Central memory CD4-positive, alpha-beta T cell (primary cell): ENCODE data around the gene CDCP1.
"Not testable (repeated sequence)": the region's sequence is repeated elsewhere in the genome, so short reads cannot be mapped to it uniquely, and the experiment has no call there.

Experiments used
- DNase-seq: peaks from one replicate; pipeline ENCODE4 v3.0.0; 2022

Gene CDCP1

DNA sequence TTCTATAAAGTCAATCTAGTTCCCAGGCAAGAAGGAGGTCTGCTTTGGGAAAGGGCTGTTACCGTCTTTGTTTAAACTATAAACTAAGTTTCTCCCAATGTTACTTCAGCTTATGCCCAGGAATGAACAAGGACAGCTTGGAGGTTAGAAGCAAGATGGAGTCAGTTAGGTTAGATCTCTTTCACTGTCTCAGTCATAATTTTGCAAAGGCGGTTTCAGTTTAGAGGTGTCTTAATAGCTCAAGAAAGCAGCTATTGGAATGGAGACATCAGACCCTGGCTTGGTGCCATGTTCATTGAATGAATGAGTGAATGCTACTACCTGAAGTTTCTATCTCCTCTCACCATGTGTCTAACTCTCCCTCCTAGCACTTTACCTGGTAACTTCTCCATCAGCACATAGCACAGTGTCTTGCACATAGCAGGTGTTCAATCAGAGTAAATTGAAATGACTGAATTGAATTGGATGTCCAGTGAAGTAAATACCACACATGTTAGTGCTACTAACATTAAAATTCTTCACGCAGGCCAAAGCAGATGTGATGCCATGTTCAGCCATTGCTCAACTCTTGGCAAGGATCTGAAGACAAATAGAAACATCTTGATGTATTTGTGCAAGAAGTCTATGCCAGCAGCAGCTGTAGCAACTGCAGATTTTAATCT, 91.9 kb downstream of the CDCP1 start:
- no peak for DNase-seq

DNA sequence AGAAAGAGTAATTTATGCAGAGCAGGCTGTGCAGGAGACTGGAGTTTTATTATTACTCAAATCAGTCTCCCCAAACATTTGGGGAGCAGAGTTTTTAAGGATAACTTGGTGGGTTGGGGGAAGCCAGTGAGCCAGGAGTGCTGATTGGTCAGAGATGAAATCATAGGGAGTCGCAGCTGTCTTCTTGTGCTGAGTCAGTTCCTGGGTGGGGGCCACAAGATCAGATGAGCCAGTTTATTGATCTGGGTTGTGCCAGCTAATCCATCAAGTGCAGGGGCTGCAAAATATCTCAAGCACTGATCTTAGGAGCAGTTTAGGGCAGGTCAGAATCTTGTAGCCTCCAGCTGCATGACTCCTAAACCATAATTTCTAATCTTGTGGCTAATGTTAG, 92.4 kb downstream of the CDCP1 start:
- not testable (repeated sequence) for DNase-seq

DNA sequence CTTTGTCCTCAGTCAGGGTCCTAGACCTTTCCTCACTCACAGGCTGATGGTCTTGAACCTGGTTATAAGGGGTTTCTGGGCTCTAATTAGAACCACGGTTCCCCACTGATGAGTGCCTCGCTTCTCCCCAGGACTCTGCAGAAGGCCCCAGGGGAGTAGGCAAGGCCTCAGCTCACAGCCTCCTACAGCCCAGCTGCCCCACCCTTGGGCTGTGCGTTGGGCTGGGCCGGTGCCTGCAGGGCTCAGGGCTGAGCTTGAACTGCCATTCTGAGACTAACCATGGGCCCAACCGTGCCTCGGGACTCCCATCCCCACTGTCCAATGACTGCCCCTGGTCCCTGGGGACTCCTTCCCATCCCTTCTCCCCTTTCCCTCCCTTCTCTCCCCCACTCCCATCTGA, 94.5 kb downstream of the CDCP1 start:
- DNase-seq, result no peak

DNA sequence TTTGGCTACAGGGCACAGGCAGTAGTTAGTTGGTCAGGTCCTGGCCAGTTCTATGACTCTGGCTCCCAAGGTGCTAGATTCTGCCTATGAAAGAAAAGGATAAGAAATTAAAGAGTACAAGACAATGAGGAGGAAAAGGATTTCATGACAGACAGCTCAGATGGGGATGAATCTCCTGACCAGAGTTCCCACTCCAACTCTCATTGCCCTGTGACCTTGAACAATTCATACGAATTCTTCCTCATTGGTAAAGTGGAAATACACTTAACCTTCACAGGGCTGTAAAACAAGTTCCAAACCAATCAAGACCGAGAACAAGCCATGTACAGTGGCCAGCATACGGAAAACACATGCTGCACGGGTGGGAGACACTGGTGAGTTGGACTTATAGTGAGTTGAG, 96.4 kb downstream of the CDCP1 start:
- DNase-seq, result no peak

DNA sequence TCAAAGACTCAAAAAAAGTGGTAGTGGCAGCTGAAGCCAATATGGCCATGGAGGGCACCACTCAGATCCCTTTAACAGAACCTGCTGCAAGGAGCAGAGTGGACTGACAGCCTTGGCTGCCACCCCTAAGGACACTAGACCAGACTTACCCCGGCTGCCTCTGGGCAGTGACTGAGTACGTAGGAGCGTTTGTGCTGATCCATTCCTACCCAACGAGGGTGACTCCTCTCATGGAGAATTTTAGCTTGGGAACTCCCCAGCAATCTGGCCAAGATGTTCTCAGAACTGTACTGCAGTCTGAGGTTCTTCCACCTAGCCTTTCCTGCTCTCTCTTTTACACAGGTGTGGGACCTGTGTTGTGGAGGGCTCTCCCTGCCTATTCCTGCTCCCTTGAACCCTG, 97.9 kb downstream of the CDCP1 start:
- no peak for DNase-seq

DNA sequence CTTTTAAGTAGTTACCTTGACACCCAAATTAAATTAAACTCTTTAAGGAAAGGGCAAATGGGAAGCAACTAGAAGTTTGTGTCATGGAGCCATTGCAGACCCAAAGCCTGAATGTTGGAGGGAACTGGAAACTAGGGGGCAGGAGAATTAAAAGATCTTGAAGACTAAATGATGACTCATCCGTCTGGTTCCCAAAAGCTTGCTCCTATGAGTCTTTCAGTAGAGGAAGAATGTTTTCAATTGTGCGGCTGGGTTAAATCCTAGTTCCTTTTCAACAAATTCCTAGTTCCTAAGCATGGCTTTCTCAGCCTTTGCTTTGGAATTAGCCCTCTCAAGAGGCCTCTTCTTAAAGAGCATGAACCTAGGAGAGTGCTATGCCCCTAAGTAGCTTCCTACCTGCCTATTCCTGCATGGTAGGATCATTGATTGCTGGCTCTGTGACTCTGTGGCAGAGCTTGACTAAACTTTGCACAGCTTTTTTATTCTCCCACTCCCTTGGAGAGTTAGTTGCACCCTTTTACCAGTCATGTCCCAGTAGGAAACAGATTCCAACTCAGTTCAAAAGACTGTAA, 102.4 kb downstream of the CDCP1 start:
- no peak for DNase-seq

DNA sequence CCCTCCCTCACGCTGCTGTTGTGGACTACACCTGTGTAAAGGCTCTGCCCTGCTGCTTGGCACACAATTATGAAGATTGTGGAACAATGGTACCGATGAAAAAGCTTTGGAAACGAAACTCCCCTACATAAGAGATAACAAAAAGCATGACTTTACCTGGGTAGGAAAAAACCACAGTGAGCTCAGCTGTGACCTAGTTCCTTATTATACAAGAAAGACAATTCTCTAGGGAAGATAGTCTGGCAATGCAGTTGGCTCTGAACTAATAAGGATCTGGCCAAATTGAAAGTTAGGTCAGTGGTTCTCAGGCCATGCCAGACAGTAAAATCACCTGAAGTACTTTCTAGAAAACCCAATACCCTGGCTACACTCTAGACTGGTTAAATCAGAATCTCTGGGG, 104.0 kb downstream of the CDCP1 start:
- no peak for DNase-seq

DNA sequence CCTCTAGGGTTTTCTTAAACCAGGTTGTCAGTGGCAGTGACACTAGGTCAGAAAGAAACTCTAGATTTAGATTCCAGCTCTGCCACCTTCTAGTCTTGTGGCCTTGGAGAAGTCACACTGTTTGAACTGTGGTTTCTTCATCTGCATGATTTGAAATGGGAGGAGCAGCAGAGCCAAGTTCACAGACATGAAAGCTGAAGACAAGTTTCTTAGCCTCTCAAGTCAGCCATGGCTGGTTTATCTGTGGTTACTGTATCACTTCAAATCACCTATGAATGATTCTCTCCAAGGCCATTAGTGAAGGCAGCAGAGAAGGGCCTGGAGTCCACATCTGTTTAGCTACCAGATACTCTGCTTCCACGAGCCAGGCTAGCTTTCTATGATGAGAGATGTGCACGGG, 104.5 kb downstream of the CDCP1 start:
- no peak for DNase-seq

DNA sequence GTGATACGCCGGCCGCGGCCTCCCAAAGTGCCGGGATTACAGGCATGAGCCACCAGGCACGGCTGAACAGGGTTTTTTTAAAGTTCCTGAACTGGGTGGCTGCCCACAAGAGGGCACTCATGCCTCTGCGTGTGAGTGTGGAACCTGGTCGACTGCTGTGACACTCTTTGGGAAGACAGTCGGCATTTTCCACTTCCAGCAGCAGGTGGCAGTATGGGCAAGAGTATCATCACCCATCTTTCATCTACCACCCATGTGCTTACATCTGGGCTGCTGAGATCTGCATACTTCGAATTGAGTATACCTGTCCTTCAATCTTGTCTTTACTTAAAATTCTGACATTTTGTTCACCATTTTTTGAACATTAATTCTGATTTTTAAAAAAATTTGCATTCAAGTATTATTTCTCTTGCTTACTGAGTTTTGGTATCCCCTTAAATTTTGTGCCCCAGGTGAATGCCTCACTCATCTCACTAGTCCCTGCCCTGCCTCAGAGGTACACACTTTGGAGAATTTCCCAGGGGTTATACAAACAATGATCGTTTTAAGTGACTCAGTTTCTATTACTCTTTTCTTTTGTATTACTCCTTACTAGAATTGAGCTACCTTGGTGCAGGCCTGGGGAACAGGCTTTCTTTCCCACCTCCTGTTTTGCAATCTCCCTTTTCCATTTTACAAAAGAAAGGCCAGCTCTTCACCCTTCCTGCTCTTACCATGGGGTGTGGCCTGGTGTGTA, 108.3 kb downstream of the CDCP1 start:
- DNase-seq, result peak; percentile 89

DNA sequence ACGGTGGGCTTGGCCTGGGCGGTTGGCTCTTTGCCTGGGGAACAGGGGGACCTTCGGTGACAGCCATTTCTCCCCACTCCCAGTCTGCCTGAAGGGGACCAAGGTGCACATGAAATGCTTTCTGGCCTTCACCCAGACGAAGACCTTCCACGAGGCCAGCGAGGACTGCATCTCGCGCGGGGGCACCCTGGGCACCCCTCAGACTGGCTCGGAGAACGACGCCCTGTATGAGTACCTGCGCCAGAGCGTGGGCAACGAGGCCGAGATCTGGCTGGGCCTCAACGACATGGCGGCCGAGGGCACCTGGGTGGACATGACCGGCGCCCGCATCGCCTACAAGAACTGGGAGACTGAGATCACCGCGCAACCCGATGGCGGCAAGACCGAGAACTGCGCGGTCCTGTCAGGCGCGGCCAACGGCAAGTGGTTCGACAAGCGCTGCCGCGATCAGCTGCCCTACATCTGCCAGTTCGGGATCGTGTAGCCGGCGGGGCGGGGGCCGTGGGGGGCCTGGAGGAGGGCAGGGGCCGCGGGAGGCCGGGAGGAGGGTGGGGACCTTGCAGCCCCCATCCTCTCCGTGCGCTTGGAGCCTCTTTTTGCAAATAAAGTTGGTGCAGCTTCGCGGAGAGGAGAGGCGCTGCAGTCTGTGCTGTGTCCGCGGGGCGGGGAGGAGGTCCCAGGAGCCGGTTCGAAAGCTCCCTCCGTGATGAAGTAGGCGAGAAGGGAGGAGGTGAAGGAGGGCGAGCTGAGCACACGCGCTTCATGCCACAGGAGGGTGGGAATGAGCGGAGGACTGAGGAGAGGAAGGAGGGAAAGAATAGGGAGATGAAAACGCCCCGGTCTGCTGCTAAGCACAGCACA, 110.5 kb downstream of the CDCP1 start:
- no peak for DNase-seq

DNA sequence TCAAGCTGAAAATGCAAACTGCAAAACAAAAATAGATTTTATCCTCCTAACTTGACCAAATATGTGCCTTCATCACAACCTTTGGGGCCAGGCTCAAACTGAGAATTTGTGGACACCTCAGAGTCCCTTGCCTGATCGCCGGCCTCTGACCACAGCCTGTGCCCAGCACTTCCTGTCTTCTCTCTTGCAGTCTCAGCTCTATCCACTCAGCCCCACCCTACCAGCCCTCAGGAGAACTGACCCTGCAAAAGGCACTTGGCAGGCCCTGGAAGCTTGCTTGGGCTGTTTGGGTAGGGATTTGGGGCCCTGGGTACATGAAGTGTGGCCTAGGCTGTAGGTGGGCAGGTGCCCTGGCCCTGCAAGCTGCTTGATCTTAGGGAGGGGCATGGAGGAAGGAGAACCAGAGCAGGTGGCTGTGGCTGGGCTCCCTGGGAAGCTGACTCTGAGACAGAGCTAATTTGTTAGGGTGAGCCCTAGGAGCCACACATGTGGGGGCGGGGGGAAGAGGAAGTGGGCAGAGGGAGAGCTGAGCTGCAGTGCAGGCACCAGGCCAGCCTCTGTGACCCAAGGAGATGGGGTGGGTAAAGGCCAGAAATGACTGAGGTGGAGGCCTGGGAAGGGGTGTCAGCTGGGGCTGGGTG, 111.4 kb downstream of the CDCP1 start:
- no peak for DNase-seq

DNA sequence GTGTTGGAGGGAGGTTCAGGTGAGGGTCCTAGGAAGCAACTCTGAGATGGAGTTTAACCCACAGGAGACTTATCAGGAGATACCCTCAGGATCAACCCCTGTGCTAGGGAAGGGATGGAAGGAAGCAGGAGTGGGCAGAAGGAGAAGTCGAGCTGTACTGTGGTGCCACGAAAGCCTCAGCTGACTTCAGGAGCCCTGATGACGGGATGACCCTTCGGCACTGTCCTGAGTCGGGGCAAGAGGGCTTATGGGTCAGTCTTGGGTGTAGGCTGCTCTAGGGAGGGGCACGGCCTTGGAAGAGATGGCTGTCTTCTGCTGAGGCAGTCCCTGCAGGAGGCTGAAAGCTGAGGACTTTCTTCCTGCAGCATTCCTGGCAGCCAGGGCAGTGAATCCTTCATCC, 112.4 kb downstream of the CDCP1 start:
- no peak for DNase-seq
